ENCODE results near the gene UBE2V1.
"Not testable (repeated sequence)": the region's sequence is repeated elsewhere in the genome, so short reads cannot be mapped to it uniquely, and the experiment has no call there.

- TF ChIP-seq, protein P1, sequence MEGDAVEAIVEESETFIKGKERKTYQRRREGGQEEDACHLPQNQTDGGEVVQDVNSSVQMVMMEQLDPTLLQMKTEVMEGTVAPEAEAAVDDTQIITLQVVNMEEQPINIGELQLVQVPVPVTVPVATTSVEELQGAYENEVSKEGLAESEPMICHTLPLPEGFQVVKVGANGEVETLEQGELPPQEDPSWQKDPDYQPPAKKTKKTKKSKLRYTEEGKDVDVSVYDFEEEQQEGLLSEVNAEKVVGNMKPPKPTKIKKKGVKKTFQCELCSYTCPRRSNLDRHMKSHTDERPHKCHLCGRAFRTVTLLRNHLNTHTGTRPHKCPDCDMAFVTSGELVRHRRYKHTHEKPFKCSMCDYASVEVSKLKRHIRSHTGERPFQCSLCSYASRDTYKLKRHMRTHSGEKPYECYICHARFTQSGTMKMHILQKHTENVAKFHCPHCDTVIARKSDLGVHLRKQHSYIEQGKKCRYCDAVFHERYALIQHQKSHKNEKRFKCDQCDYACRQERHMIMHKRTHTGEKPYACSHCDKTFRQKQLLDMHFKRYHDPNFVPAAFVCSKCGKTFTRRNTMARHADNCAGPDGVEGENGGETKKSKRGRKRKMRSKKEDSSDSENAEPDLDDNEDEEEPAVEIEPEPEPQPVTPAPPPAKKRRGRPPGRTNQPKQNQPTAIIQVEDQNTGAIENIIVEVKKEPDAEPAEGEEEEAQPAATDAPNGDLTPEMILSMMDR (IDR thresholded peaks at IDR 0.05), result not testable (repeated sequence)
- TF ChIP-seq GATA3 (IDR thresholded peaks at IDR 0.05; ENCODE audit: borderline replicate concordance); EP300 (IDR thresholded peaks at IDR 0.05); CHD2 (IDR thresholded peaks at IDR 0.05; ENCODE audit: low read length, partially characterized antibody); SMC3 (IDR thresholded peaks at IDR 0.05); POLR2A (IDR thresholded peaks at IDR 0.05; ENCODE audit: low read length); CEBPB (IDR thresholded peaks at IDR 0.05): not testable (repeated sequence)
- TF ChIP-seq, protein P2, sequence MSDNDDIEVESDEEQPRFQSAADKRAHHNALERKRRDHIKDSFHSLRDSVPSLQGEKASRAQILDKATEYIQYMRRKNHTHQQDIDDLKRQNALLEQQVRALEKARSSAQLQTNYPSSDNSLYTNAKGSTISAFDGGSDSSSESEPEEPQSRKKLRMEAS (IDR thresholded peaks at IDR 0.05), result not testable (repeated sequence)
Observed at GRCh38 chr20:50106669-50107068, 6.3 kb downstream of the UBE2V1 start.
